Duodenal mucosa (tissue), 2 donors: ENCODE measurements around the gene JMJD1C.

Experiments
- H3K27ac ChIP-seq: one replicate; pipeline ENCODE4 v1.7.0; 2013; ENCODE audit warnings: low read depth, low read length
- H3K27me3 ChIP-seq, 2 donors: one replicate each; pipeline ENCODE4 v1.7.0; 2013; ENCODE audit warnings: low read length in 2 of 2, control low read depth in 1 of 2; ENCODE audit not compliant: insufficient read depth in 2 of 2, control insufficient read depth in 1 of 2
- H3K36me3 ChIP-seq, 2 donors: one replicate each; pipeline ENCODE4 v1.7.0; 2013; ENCODE audit warnings: low read length in 2 of 2, control low read depth in 1 of 2; ENCODE audit not compliant: insufficient read depth in 2 of 2, control insufficient read depth in 1 of 2
- H3K4me1 ChIP-seq, 2 donors: one replicate each; pipeline ENCODE4 v1.7.0; 2013; ENCODE audit warnings: low read length in 2 of 2, control low read depth in 1 of 2; ENCODE audit not compliant: insufficient read depth in 2 of 2, control insufficient read depth in 1 of 2
- H3K4me3 ChIP-seq, 2 donors: one replicate each; pipeline ENCODE4 v1.7.0; 2013; ENCODE audit warnings: low read length in 2 of 2, low read depth in 1 of 2
- H3K9ac ChIP-seq, 2 donors: one replicate each; pipeline ENCODE4 v1.7.0; 2013; ENCODE audit warnings: low read length in 2 of 2, low read depth in 1 of 2
- H3K9me3 ChIP-seq, 2 donors: one replicate each; pipeline ENCODE4 v1.7.0; 2013; ENCODE audit warnings: low read length in 2 of 2, control low read depth in 1 of 2; ENCODE audit not compliant: control insufficient read depth in 1 of 2

Gene JMJD1C

GRCh38 chr10:63214571-63214970, 251.2 kb downstream of the JMJD1C start:
- no peak overlapping the region for H3K4me3 ChIP-seq
- H3K27ac ChIP-seq = no peak overlapping the region
- H3K9me3 ChIP-seq = no peaks in the 10 kb centered on the region
- no peak overlapping the region for H3K9ac ChIP-seq
- H3K27me3 ChIP-seq = no peaks in the 10 kb centered on the region
- peaks cover 17 to 31% of the 10 kb centered on the region in 2 donors for H3K36me3 ChIP-seq
- H3K4me1 ChIP-seq = peaks cover 2 to 11% of the 10 kb centered on the region in 2 donors

GRCh38 chr10:63213489-63213888, 252.3 kb downstream of the JMJD1C start:
- Histone ChIP-seq H3K4me1 (peaks cover 2 to 6% of the 10 kb centered on the region in 2 donors), H3K9me3 (no peaks in the 10 kb centered on the region), H3K9ac (no peak overlapping the region), H3K4me3 (no peak overlapping the region), H3K27me3 (no peaks in the 10 kb centered on the region), H3K27ac (no peak overlapping the region), H3K36me3 (peaks cover 18 to 37% of the 10 kb centered on the region in 2 donors)

- no peak overlapping the region for H3K27ac ChIP-seq
- H3K36me3 ChIP-seq = peaks cover 28 to 48% of the 10 kb centered on the region in 2 donors
- peaks cover 18 to 33% of the 10 kb centered on the region in 2 donors for H3K4me1 ChIP-seq
These were observed 255.1 kb downstream of the JMJD1C start for GRCh38 chr10:63210611-63211196.

GRCh38 chr10:63209705-63210104, 256.1 kb downstream of the JMJD1C start:
- H3K27ac ChIP-seq = no peak overlapping the region
- no peak overlapping the region for H3K9ac ChIP-seq
- no peaks in the 10 kb centered on the region for H3K27me3 ChIP-seq
- no peaks in the 10 kb centered on the region for H3K9me3 ChIP-seq
- H3K4me3 ChIP-seq = no peak overlapping the region
- peaks cover 23 to 42% of the 10 kb centered on the region in 2 donors for H3K4me1 ChIP-seq
- H3K36me3 ChIP-seq = peaks cover 24 to 51% of the 10 kb centered on the region in 2 donors

More at GRCh38 chr10:63210611-63211196, 255.1 kb downstream of the JMJD1C start:
- Histone ChIP-seq H3K9me3 (no peaks in the 10 kb centered on the region), H3K4me3 (no peak overlapping the region), H3K9ac (no peak overlapping the region), H3K27me3 (no peaks in the 10 kb centered on the region)

- Histone ChIP-seq H3K9ac (no peak overlapping the region), H3K27ac (no peak overlapping the region), H3K27me3 (no peaks in the 10 kb centered on the region), H3K4me1 (peaks cover 24 to 47% of the 10 kb centered on the region in 2 donors), H3K4me3 (no peak overlapping the region), H3K36me3 (peaks cover 23 to 44% of the 10 kb centered on the region in 2 donors), H3K9me3 (no peaks in the 10 kb centered on the region)
These were observed 256.8 kb downstream of the JMJD1C start for GRCh38 chr10:63208986-63209385.

- peak overlapping the region in 1 of 2 donors; percentile 0 for H3K4me3 ChIP-seq
These were observed 258.6 kb downstream of the JMJD1C start for GRCh38 chr10:63206997-63207811.

GRCh38 chr10:63206576-63206975, 259.2 kb downstream of the JMJD1C start:
- Histone ChIP-seq H3K9me3 (no peaks in the 10 kb centered on the region), H3K36me3 (peaks cover 15 to 37% of the 10 kb centered on the region in 2 donors), H3K4me1 (peaks cover 24 to 47% of the 10 kb centered on the region in 2 donors), H3K9ac (no peak overlapping the region), H3K27ac (no peak overlapping the region), H3K4me3 (no peak overlapping the region), H3K27me3 (no peaks in the 10 kb centered on the region)

More at GRCh38 chr10:63206997-63207811, 258.6 kb downstream of the JMJD1C start:
- H3K9ac ChIP-seq = no peak overlapping the region
- peak overlapping the region; percentile 6 for H3K27ac ChIP-seq
- no peaks in the 10 kb centered on the region for H3K27me3 ChIP-seq
- peaks cover 15 to 36% of the 10 kb centered on the region in 2 donors for H3K36me3 ChIP-seq
- no peaks in the 10 kb centered on the region for H3K9me3 ChIP-seq
- peaks cover 24 to 47% of the 10 kb centered on the region in 2 donors for H3K4me1 ChIP-seq

GRCh38 chr10:63205421-63205820, 260.4 kb downstream of the JMJD1C start:
- Histone ChIP-seq H3K4me1 (peaks cover 24 to 43% of the 10 kb centered on the region in 2 donors), H3K27ac (no peak overlapping the region), H3K9me3 (no peaks in the 10 kb centered on the region), H3K9ac (no peak overlapping the region), H3K27me3 (no peaks in the 10 kb centered on the region), H3K4me3 (no peak overlapping the region), H3K36me3 (peaks cover 11 to 36% of the 10 kb centered on the region in 2 donors)

- Histone ChIP-seq H3K4me1 (peaks cover 24 to 43% of the 10 kb centered on the region in 2 donors), H3K9me3 (no peaks in the 10 kb centered on the region), H3K27me3 (no peaks in the 10 kb centered on the region), H3K4me3 (peak overlapping the region in 1 of 2 donors; percentile 38), H3K36me3 (peaks cover 11 to 40% of the 10 kb centered on the region in 2 donors), H3K9ac (no peak overlapping the region), H3K27ac (no peak overlapping the region)
These were observed 260.9 kb downstream of the JMJD1C start for GRCh38 chr10:63204667-63205391.

- no peak overlapping the region for H3K27ac ChIP-seq
- H3K4me1 ChIP-seq = peaks cover 7 to 19% of the 10 kb centered on the region in 2 donors
- H3K4me3 ChIP-seq = no peak overlapping the region
- no peaks in the 10 kb centered on the region for H3K27me3 ChIP-seq
- no peak overlapping the region for H3K9ac ChIP-seq
- no peaks in the 10 kb centered on the region for H3K9me3 ChIP-seq
- peaks cover 8 to 49% of the 10 kb centered on the region in 2 donors for H3K36me3 ChIP-seq
These were observed 264.7 kb downstream of the JMJD1C start for GRCh38 chr10:63201118-63201517.
